Adrenal gland (tissue), 12 donors: ENCODE data around the gene BRIP1. TPM values are rescaled to one million over a fixed set of nuclear protein-coding genes. Genes with fewer than 3 reads are reported as not detected.

ENCODE experiments used
- DNase-seq, 7 donors: peaks; one replicate each; pipeline ENCODE4 v3.0.0-alpha.2; 2019 to 2020
- H3K27ac ChIP-seq, 5 donors: fragments of 200-600 bp; sonication (generic) in 4 of 5; 1 replicate in 3 of 5; 2 replicates in 2 of 5; pipeline versions ENCODE4 v1.5.1 to v1.8.0; 2016 to 2020; ENCODE audit warnings: mild to moderate bottlenecking in 1 of 5
- H3K27me3 ChIP-seq: fragments of 200-600 bp; 2 replicates; pipeline ENCODE4 v1.8.0; 2021
- H3K36me3 ChIP-seq, 2 donors: fragments of 200-600 bp; replicated peaks in 1 of 2; 1 replicate in 1 of 2; 2 replicates in 1 of 2; pipeline versions ENCODE4 v1.5.1 to v1.8.0; 2018 to 2022
- H3K4me1 ChIP-seq, 2 donors: fragments of 200-600 bp; replicated peaks in 1 of 2; 1 replicate in 1 of 2; 2 replicates in 1 of 2; pipeline versions ENCODE4 v1.5.1 to v1.8.0; 2018 to 2021
- H3K4me3 ChIP-seq, 4 donors: fragments of 200-600 bp; sonication (generic) in 3 of 4; one replicate each; pipeline ENCODE4 v1.5.1; 2016 to 2018
- H3K9me3 ChIP-seq, 3 donors: fragments of 200-600 bp; sonication (generic) in 1 of 3; replicated peaks in 1 of 3; 1 replicate in 2 of 3; 2 replicates in 1 of 3; pipeline versions ENCODE4 v1.5.1 to v1.8.0; 2016 to 2021
- POLR2A ChIP-seq, 2 donors: fragments of 450-650 bp; IDR thresholded peaks; one replicate each; pipeline ENCODE4 v1.6.1; 2017; ENCODE audit warnings: antibody characterized with exemption in 2 of 2, mild to moderate bottlenecking in 2 of 2, moderate library complexity in 1 of 2
- WGBS, 4 donors: extraction: QIAGEN DNeasy Blood & Tissue Kit in 2 of 4; methylation state at CpG; one replicate each; pipeline versions ENCODE4 v1.1.5 to v1.1.7; 2013 to 2017; 5-methylcytosine and 5-hydroxymethylcytosine counted together
- intact Hi-C, 2 donors: fragments of 100-400 bp; cut with DNase I; formaldehyde crosslinking; loops; one replicate each; pipeline versions ENCODE4 v1.14.1 to v1.15.0; 2022 to 2023
- polyA plus RNA-seq, 3 donors: library from polyadenylated mRNA; stranded (reverse); fragments of 200-250 nt in 2 of 3; fragments of 350-450 nt in 1 of 3; fragmentation: Illumina TruSeq in 1 of 3; extraction: RNeasy Lipid Tissue Mini Kit (QIAGEN cat#74804) in 1 of 3; gene quantifications; one replicate each; pipeline ENCODE4 v1.2.3, GENCODE V29; 2013 to 2014
- total RNA-seq, 9 donors: library from RNA; depleted of rRNA in 4 of 9; stranded (reverse); fragments of >200 nt in 4 of 9; fragments of 120-200 nt in 1 of 9; fragmentation: NEBNext Ultra II Directional in 1 of 9; extraction: Animal tissue kit (Norgen Biotek cat#: 25700) in 1 of 9; gene quantifications; one replicate each; pipeline versions ENCODE4 v1.1.0 to v1.2.4, GENCODE V29; 2013 to 2023
- TF ChIP-seq, protein P1 (sequence below), 6 experiments: fragments of 450-650 bp in 4 of 6; fragments of 200-600 bp in 2 of 6; sonication (generic) in 1 of 6; IDR thresholded peaks; 1 replicate in 5 of 6; 2 replicates in 1 of 6; pipeline versions ENCODE4 v1.5.1 to v1.8.0; 2016 to 2021; ENCODE audit warnings: antibody characterized with exemption in 6 of 6, mild to moderate bottlenecking in 2 of 6, moderate library complexity in 1 of 6
- donor health status: healthy with polysubstance abuse.
- donor health status: Bipolar disorder and iron deficiency.
- donor health status: DM: yes; HTN: yes; CAD: no.
- donor health status: DM: no; HTN: no; CAD: no.
- donor health status: DM: no; HTN: no; CAD: no.
- donor health status: DM: yes; HTN: yes; CAD: no.

The BRIP1 gene
- total and polyA plus RNA-seq, 12 donors, result 0.06 to 6.9 (median 0.46) TPM

DNA sequence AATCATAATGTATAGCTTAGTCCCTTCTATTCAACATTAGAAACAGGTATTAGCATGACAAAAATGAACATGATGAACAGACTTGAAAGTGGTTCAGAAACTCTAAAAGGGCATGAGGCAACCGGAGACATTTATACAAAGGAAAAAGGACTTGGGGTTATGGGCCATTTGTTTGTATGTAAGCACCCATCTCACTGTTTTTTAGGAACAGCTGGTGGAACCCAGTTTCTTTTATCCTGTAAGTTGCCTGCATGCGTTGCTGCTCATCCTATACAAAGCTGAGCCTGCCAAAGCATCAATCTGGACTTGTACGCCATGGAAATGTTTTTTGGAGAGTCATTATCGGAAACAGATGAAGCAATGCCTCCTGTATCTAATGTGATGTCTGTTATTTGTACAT is 200.0 kb downstream of the BRIP1 start:
- no peak for DNase-seq
- Histone ChIP-seq H3K9me3 (no peaks in the 10 kb centered on the region), H3K4me3 (no peak overlapping the region), H3K4me1 (no peaks in the 10 kb centered on the region), H3K27me3 (peaks cover 3% of the 10 kb centered on the region), H3K36me3 (no peaks in the 10 kb centered on the region), H3K27ac (no peak overlapping the region)
- no peak for TF ChIP-seq POLR2A (IDR thresholded peaks at IDR 0.05)
- TF ChIP-seq, protein P1, sequence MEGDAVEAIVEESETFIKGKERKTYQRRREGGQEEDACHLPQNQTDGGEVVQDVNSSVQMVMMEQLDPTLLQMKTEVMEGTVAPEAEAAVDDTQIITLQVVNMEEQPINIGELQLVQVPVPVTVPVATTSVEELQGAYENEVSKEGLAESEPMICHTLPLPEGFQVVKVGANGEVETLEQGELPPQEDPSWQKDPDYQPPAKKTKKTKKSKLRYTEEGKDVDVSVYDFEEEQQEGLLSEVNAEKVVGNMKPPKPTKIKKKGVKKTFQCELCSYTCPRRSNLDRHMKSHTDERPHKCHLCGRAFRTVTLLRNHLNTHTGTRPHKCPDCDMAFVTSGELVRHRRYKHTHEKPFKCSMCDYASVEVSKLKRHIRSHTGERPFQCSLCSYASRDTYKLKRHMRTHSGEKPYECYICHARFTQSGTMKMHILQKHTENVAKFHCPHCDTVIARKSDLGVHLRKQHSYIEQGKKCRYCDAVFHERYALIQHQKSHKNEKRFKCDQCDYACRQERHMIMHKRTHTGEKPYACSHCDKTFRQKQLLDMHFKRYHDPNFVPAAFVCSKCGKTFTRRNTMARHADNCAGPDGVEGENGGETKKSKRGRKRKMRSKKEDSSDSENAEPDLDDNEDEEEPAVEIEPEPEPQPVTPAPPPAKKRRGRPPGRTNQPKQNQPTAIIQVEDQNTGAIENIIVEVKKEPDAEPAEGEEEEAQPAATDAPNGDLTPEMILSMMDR (IDR thresholded peaks at IDR 0.05), result no peak
- intact Hi-C loops, result no loop called here
- WGBS, 4 donors, result 62 to 89% (median 71%) methylated on average over 4 of the region's 4 CpGs

DNA sequence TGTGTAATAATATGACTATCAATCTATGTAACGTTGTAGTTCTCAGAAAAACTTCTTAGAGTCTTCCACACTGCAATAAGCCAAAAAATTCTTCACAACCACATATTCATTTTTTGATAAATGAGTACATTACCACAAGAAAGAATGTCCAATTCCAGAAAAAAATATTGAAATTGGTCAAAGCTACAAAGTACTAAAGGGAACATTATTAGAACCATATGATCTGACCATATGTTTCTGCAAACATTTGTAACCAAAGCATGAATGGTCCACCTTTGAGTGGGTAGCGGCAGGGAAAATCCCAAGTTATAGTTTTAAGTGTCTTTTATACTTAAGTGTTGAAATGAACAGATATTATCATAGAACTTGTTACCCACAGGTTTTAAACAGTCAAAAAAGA is 200.6 kb downstream of the BRIP1 start:
- no peaks in the 10 kb centered on the region for H3K36me3 ChIP-seq
- H3K27me3 ChIP-seq, result peaks cover 3% of the 10 kb centered on the region
- H3K27ac ChIP-seq, result no peak overlapping the region
- H3K4me1 ChIP-seq, result no peaks in the 10 kb centered on the region
- intact Hi-C loops, result no loop called here
- TF ChIP-seq, protein P1 (IDR thresholded peaks at IDR 0.05), result no peak
- no peak for TF ChIP-seq POLR2A (IDR thresholded peaks at IDR 0.05)
- 75 to 82% (median 77%) methylated on average over 2 of the region's 2 CpGs for WGBS, 4 donors
- no peak overlapping the region for H3K4me3 ChIP-seq
- no peaks in the 10 kb centered on the region for H3K9me3 ChIP-seq
- no peak for DNase-seq

DNA sequence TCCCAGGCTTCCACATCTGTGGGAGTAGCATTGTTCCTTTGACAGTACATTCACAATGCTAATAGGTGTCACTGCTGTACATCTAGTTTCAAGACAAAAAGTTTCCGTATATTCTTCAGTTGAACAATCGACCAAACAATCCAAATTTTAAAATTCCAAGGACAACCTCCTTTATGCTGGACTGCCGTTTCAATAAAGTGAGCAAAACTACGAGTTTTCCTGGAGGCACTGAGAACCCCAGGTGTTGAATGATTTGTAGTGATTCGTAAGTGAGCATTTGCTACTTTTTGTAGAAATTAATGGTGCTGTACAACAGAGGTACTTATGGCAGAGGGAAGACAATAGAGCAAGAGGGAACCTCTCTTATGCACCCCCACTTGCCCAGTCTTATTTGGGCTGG is 201.1 kb downstream of the BRIP1 start:
- H3K36me3 ChIP-seq, result no peaks in the 10 kb centered on the region
- no peaks in the 10 kb centered on the region for H3K4me1 ChIP-seq
- WGBS, 4 donors, result 72 to 78% (median 75%) methylated on average over 5 of the region's 5 CpGs
- no peak overlapping the region for H3K4me3 ChIP-seq
- no peak overlapping the region for H3K27ac ChIP-seq
- no peaks in the 10 kb centered on the region for H3K9me3 ChIP-seq
- H3K27me3 ChIP-seq, result peaks cover 3% of the 10 kb centered on the region
- TF ChIP-seq, protein P1 (IDR thresholded peaks at IDR 0.05), result no peak
- no peak for TF ChIP-seq POLR2A (IDR thresholded peaks at IDR 0.05)
- no peak for DNase-seq
- intact Hi-C loops, result no loop called here

DNA sequence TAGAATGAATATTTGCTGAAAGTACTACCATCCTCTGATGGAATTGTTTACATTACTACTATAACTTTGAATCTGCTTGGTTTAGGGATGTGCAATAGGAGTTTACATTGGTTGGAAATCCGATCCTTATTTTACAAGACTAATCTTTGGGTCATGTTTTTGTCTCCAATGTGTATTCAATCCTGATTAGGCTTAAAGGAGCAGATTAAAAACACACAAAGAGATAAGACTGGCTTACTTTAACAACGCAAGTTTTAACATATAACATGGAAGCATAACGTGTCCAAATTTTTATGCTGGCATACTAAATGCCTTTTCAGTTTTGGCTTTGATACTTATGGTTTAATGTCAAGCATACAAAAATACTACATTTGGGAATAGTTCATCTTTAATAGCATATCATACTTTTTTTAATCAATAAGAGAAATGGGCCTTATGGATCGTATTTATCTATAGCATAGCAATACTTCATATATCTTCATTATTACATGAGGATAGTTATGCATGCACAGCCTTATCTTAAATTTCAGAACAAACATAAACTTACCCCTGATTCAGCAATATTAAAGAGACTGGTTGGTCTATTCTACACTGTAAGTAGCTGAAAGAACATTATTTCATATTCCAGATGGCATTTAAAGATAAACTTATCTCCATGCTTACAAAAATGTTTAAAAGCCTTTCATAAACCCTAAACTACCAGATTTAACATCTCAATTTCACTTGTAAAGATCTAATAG is 202.4 kb downstream of the BRIP1 start:
- no peaks in the 10 kb centered on the region for H3K36me3 ChIP-seq
- WGBS, 4 donors, result 63 to 70% (median 65%) methylated on average over 4 of the region's 4 CpGs
- no peak for DNase-seq
- no peaks in the 10 kb centered on the region for H3K9me3 ChIP-seq
- TF ChIP-seq, protein P1 (IDR thresholded peaks at IDR 0.05), result no peak
- no peak for TF ChIP-seq POLR2A (IDR thresholded peaks at IDR 0.05)
- intact Hi-C loops, result no loop called here
- H3K4me1 ChIP-seq, result no peaks in the 10 kb centered on the region
- no peak overlapping the region for H3K4me3 ChIP-seq
- H3K27me3 ChIP-seq, result peaks cover 3% of the 10 kb centered on the region
- H3K27ac ChIP-seq, result no peak overlapping the region
